HG03571 (cell line): ENCODE measurements around the gene CAMTA1.

Experiments
- ATAC-seq: cut with Tn5 transposase; IDR thresholded peaks from one replicate; pipeline ENCODE4 v1.9.1; 2021; ENCODE audit not compliant: unreplicated experiment

CAMTA1 gene

GRCh38 chr1:7174980-7175906 is 390.0 kb downstream of the CAMTA1 start:
- ATAC-seq: no peak

GRCh38 chr1:7177021-7177420 is 391.8 kb downstream of the CAMTA1 start:
- no peak for ATAC-seq

GRCh38 chr1:7177438-7178146 is 392.3 kb downstream of the CAMTA1 start:
- ATAC-seq: no peak

- ATAC-seq: no peak
Measured at GRCh38 chr1:7178336-7178735, 393.1 kb downstream of the CAMTA1 start.

- ATAC-seq: no peak
Measured at GRCh38 chr1:7178741-7179140, 393.5 kb downstream of the CAMTA1 start.

- no peak for ATAC-seq
Measured at GRCh38 chr1:7185721-7186120, 400.5 kb downstream of the CAMTA1 start.

GRCh38 chr1:7186382-7187111 is 401.3 kb downstream of the CAMTA1 start:
- no peak for ATAC-seq

GRCh38 chr1:7187112-7187493 is 401.8 kb downstream of the CAMTA1 start:
- ATAC-seq: no peak

GRCh38 chr1:7190261-7190660 is 405.0 kb downstream of the CAMTA1 start:
- ATAC-seq: no peak

GRCh38 chr1:7192453-7192852 is 407.2 kb downstream of the CAMTA1 start:
- no peak for ATAC-seq

GRCh38 chr1:7196036-7196911 is 411.0 kb downstream of the CAMTA1 start:
- ATAC-seq: no peak

GRCh38 chr1:7198664-7199063 is 413.4 kb downstream of the CAMTA1 start:
- no peak for ATAC-seq

GRCh38 chr1:7199077-7199779 is 414.0 kb downstream of the CAMTA1 start:
- no peak for ATAC-seq

- no peak for ATAC-seq
Measured at GRCh38 chr1:7207875-7208646, 422.8 kb downstream of the CAMTA1 start.

- no peak for ATAC-seq
Measured at GRCh38 chr1:7208647-7209180, 423.5 kb downstream of the CAMTA1 start.

- ATAC-seq: no peak
Measured at GRCh38 chr1:7209336-7209735, 424.1 kb downstream of the CAMTA1 start.

GRCh38 chr1:7218210-7218832 is 433.1 kb downstream of the CAMTA1 start:
- no peak for ATAC-seq

GRCh38 chr1:7219031-7219430 is 433.8 kb downstream of the CAMTA1 start:
- ATAC-seq: no peak
